ENCODE results near the gene GRIK4.

The GRIK4 gene

GRCh38 chr11:120818097-120818496 lies 306.5 kb downstream of the GRIK4 start:
- no peak for DNase-seq

- DNase-seq = no peak
Observed at GRCh38 chr11:120819003-120819402, 307.5 kb downstream of the GRIK4 start.

- DNase-seq = no peak
Observed at GRCh38 chr11:120819437-120820365, 308.2 kb downstream of the GRIK4 start.

- no peak for DNase-seq
Observed at GRCh38 chr11:120823159-120823558, 311.6 kb downstream of the GRIK4 start.

GRCh38 chr11:120824242-120824641 lies 312.7 kb downstream of the GRIK4 start:
- DNase-seq = no peak

- DNase-seq = no peak
Observed at GRCh38 chr11:120827198-120827597, 315.6 kb downstream of the GRIK4 start.

GRCh38 chr11:120827820-120828219 lies 316.3 kb downstream of the GRIK4 start:
- no peak for DNase-seq

- no peak for DNase-seq
Observed at GRCh38 chr11:120828847-120829246, 317.3 kb downstream of the GRIK4 start.

- DNase-seq = no peak
Observed at GRCh38 chr11:120830085-120830620, 318.6 kb downstream of the GRIK4 start.

- DNase-seq = no peak
Observed at GRCh38 chr11:120832481-120833238, 321.1 kb downstream of the GRIK4 start.

GRCh38 chr11:120834686-120835210 lies 323.2 kb downstream of the GRIK4 start:
- no peak for DNase-seq

GRCh38 chr11:120835601-120836228 lies 324.2 kb downstream of the GRIK4 start:
- DNase-seq = peak; percentile 4

- no peak for DNase-seq
Observed at GRCh38 chr11:120837696-120838095, 326.1 kb downstream of the GRIK4 start.

GRCh38 chr11:120839201-120839600 lies 327.7 kb downstream of the GRIK4 start:
- DNase-seq = no peak

GRCh38 chr11:120839846-120840402 lies 328.4 kb downstream of the GRIK4 start:
- peak; percentile 68 for DNase-seq

GRCh38 chr11:120840661-120841060 lies 329.1 kb downstream of the GRIK4 start:
- no peak for DNase-seq

- no peak for DNase-seq
Observed at GRCh38 chr11:120841074-120841473, 329.5 kb downstream of the GRIK4 start.

- no peak for DNase-seq
Observed at GRCh38 chr11:120842195-120842594, 330.6 kb downstream of the GRIK4 start.

- DNase-seq = no peak
Observed at GRCh38 chr11:120853435-120853834, 341.9 kb downstream of the GRIK4 start.

GRCh38 chr11:120854988-120855387 lies 343.4 kb downstream of the GRIK4 start:
- no peak for DNase-seq

- DNase-seq = no peak
Observed at GRCh38 chr11:120857508-120857907, 346.0 kb downstream of the GRIK4 start.

- no peak for DNase-seq
Observed at GRCh38 chr11:120858740-120859139, 347.2 kb downstream of the GRIK4 start.
